Neural progenitor cell (in vitro differentiated cells): Measurements from ENCODE around the gene FLVCR2.

Experiments
- CTCF ChIP-seq: fragments of 200-600 bp; sonication (generic); IDR thresholded peaks from 2 replicates; pipeline ENCODE4 v1.5.1; 2017; ENCODE audit warnings: antibody characterized with exemption, mild to moderate bottlenecking
- EZH2phosphoT487 ChIP-seq: fragments of 200-600 bp; sonication (generic); IDR thresholded peaks from 2 replicates; pipeline ENCODE4 v1.6.1; 2017; ENCODE audit warnings: antibody characterized with exemption

GRCh38 chr14:75570797-75571196, 7.6 kb upstream of the FLVCR2 start:
- TF ChIP-seq CTCF = no peak
- no peak for TF ChIP-seq EZH2phosphoT487
